Measurements from ENCODE around the gene ZNF217.
"Not testable (repeated sequence)": the region's sequence is repeated elsewhere in the genome, so short reads cannot be mapped to it uniquely, and the experiment has no call there.

DNA sequence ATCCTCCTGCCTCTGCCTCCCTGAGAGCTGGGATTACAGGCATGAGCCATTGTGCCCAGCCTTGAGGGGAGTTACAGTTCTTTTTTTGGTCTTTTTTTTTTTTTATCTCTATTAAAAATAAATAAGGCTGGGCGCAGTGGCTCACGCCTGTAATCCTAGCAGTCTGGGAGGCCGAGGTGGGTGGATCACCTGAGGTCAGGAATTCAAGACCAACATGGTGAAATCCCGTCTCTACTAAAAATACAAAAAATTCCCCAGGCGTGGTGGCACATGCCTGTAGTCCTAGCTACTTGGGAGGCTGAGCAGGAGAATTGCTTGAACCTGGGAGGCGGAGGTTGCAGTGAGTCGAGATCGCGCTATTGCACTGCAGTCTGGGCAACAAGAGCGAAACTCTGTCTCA, 33.4 kb upstream of the ZNF217 start:
- TF ChIP-seq, protein P1, sequence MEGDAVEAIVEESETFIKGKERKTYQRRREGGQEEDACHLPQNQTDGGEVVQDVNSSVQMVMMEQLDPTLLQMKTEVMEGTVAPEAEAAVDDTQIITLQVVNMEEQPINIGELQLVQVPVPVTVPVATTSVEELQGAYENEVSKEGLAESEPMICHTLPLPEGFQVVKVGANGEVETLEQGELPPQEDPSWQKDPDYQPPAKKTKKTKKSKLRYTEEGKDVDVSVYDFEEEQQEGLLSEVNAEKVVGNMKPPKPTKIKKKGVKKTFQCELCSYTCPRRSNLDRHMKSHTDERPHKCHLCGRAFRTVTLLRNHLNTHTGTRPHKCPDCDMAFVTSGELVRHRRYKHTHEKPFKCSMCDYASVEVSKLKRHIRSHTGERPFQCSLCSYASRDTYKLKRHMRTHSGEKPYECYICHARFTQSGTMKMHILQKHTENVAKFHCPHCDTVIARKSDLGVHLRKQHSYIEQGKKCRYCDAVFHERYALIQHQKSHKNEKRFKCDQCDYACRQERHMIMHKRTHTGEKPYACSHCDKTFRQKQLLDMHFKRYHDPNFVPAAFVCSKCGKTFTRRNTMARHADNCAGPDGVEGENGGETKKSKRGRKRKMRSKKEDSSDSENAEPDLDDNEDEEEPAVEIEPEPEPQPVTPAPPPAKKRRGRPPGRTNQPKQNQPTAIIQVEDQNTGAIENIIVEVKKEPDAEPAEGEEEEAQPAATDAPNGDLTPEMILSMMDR (IDR thresholded peaks at IDR 0.05) = not testable (repeated sequence)
- not testable (repeated sequence) for TF ChIP-seq POLR2A (IDR thresholded peaks at IDR 0.05)

Measured in right lobe of liver (tissue), 4 donors.